Sciatic nerve (tissue), 2 donors: ENCODE results near the gene ZFHX2. TPM values are rescaled to one million over a fixed set of nuclear protein-coding genes. Genes with fewer than 3 reads are reported as not detected.
A peak's percentile ranks its signal among the peaks of the same experiment; 100 is the strongest.

Source experiments
- ATAC-seq: fragments of 200-7000 bp; cut with Tn5 transposase; one replicate; pipeline ENCODE4 v1.9.1; 2020; ENCODE audit warnings: mild to moderate bottlenecking, moderate library complexity
- DNase-seq: peaks from one replicate; pipeline ENCODE4 v3.0.0-alpha.2; 2020; ENCODE audit warnings: low spot score
- intact Hi-C: fragments of 100-400 bp; cut with DNase I; formaldehyde crosslinking; loops from one replicate; pipeline ENCODE4 v1.14.2; 2022
- total RNA-seq: library from RNA; stranded (reverse); fragmentation: NEBNext Ultra II Directional; extraction: Animal tissue kit (Norgen Biotek cat#: 25700); gene quantifications from one replicate; pipeline ENCODE4 v1.2.1, GENCODE V29; 2021
- donor health status: DM: no; HTN: no; CAD: no.
- donor health status: DM: no; HTN: no; CAD: no.

ZFHX2 gene
- total RNA-seq, 1 donor from 2014 or later: 7.4 TPM

DNA sequence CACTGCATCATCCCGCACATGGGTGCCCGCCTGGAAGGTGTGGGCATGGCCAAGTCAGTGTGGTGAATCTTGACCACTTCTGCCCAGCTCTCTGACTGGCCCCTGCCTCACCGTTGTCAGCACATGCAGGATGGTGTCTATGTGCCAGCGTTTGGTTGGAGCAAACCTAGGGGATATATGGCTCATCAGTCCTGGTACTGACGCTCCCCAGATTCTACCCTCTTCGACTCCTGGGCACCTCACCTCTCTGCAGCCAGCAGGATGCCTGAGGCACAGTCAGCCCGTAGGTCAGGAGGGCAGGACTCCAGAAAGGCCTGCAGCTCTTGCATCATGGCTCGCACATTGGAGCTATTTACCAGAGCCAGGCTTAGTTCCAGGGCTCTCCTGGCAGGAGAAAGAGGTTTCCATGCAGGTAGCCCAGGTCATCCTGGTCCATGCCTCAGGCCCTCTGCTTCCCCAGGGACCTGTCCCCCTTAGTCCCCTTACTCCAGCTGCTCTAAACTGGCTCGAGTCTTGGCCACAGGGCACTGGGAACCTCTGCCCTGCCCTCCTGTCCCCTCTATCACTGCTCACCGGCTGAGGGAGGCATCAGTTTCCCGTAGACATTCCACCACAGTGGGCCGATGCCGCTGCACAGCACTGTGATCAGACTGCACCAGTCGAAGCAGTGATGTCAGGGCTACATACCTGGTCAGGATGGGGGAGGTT is 12.1 kb upstream of the ZFHX2 start:
- no peak for ATAC-seq
- intact Hi-C loops: loop anchor here (5.0 to 10.0 kb wide), 2 partner anchors 81 to 239 kb away; partner anchors contain the start of gene PABPN1
- DNase-seq: no peak

DNA sequence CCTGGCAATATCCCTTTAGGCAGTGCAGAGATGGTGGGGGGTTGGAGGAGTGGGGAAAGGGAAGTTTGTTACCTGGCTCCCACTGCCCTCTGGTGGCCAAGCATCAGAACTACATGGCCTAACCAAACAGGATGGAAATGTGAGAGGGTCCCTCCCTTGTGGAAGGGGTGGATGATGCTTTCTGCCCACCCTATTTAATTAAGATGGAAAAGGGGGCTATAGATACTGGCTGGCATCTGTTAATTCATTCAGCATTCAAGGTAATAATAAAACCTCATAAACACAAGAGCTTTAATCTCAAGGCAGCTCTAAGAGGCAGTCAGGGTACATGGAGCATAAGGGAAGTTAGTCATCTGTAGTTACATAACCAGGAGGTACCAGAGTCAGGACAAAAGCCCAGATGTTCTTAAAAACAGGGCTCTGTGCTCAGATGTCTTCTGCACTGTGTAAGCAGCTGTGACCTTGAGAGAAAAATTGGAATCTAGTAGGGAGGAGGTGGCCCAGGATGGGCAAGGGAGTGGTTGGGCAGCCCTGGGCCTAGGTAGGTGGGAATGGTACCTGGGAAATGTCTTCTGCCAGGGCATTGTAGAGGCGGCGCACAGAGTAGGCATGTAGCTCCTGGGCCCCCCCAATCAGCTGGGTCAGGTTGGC is 11.4 kb upstream of the ZFHX2 start:
- DNase-seq (no peak), ATAC-seq (no peak)
- intact Hi-C loops: loop anchor here (5.0 to 10.0 kb wide), 2 partner anchors 81 to 238 kb away; partner anchors contain the start of gene PABPN1

DNA sequence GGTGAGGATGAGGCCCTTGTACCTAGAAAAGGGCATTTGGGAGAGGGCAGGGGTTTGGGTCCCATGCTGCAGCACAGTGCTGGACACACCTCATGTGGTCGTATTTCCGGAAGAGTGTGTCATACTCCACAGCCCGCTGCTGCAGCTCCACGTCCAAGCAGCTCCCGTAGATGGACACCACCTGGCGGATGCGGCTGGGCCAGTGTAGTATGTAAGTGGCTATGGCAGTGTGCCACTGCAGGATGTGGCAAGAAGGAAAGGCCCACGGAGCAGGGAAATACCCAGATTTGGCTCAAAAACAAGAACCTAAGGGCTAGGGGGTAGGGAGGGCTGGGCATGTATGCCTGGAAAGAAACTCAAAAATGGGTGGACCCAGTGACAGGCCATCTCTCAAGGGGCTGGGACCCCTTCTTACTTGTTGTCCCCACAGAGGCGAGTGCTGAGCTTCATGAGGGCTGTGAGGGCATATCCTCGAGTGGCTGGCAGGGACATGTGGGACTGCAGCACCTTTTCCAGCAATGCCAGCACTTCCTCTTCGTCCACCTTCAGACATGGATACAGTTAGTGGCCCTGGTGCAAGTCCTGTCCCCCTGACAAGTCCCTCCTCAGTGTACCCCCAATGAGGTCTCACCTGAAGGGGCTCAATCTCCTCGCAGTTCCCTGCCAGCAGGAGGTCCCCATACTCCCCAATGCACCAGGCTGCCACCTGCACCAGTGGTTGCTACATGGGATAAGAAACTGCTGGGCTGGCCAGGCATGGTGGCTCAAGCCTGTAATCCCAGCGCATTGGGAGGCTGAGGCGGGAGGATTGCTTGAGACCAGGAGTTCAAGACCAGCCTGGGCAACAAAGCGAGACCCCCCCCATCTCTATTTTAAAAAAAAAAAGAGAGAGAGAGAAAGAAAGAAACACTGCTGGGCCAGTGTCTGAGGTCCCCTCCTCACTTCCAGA is 10.6 kb upstream of the ZFHX2 start:
- ATAC-seq (no peak), DNase-seq (no peak)
- intact Hi-C loops: loop anchor here (5.0 to 10.0 kb wide), 2 partner anchors 80 to 237 kb away; partner anchors contain the start of gene PABPN1

DNA sequence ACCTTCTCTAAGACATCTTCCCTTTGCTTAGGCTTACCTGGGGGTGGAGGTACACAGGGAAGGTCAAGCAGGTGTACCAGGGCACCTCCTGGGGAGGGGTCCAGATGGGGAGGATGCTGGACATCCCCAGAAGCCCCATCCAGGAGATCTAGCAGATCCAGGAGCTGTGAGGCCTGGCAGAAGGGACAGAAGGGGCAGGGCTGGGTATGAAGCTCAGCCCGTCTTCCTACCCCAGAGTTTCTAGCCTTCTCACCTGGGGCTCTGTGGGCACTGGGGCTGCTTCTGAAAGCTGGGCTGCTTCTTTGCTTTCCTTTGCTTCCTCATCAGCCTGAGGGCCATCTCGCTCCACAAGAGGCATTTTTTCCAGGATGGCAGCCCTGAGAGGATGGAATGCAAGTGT is 9.7 kb upstream of the ZFHX2 start:
- DNase-seq (no peak), ATAC-seq (no peak)
- intact Hi-C loops: loop anchor here (5.0 to 10.0 kb wide), 2 partner anchors 79 to 236 kb away; partner anchors contain the start of gene PABPN1

DNA sequence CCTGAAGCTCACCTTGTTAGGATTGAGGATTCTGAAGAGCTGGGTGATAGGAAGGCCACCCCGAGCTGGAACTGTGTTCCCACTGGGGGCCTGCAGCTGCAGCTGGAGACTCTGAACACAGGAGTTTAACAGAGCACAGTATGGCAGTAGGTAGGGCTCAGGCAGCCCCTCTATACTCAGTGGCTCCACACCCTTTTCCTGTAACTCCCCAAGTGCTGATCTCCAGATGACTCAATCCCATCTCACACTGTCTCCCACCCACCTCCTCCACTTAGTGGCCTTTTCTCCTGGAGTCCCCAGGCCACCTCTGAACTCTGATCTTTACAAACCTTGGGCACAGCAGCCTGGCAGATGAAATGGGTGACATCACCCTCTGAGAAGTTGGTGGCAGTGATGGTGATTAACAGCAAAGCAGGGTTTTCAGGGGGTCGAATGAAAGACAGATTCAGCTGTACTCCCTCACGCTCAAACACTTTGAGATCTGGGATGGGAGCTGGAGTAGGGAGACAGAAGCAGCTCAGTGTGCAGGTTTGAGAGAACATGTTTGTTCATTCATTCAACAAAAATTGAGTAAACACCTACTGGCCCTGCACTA is 8.5 kb upstream of the ZFHX2 start:
- DNase-seq (no peak), ATAC-seq (no peak)
- intact Hi-C loops: loop anchor here (5.0 to 10.0 kb wide), 2 partner anchors 78 to 235 kb away; partner anchors contain the start of gene PABPN1

DNA sequence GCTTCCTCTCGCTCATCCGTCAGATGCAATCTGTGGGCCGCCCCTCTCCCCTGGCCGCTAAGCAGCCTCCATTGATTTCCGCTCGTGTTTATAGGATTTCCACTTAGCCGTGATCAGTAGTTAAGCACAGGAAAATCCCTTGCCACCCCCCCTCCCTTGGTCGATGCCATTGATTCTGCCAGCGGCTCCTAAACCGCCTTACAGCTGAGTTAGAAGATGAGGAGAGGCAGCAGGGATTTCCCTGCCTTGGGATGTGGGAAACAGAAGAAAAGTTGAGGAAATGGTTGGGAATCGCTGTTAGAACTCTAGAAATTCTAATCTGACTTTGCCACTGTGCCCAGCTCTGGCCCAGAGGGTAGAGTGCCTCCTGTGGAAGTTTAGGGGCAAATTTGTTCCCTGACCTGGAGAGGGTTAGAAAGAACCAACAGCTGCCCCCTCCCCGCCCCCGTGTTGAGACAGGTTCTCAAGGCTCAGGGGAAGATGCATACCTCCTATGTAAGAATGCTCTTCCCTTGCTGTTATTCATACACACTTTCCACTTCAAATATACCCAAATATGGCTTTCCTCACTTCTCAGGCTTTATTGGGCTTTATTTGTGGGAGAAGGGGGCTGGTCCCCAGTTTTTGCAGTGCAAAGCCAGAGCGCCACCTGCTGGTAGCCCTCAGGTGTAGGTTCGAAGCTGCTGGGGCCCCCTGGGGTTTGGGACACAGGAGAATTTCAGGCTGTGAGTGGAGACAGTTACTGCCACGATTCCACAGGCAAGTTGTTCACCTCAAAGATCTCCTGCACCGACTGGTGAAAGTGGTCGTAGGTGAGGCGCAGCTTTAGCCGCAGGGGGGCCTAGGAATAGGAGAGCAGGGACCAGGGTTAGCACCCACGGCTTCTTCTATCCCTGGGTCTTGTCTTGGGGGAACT is 7.7 kb upstream of the ZFHX2 start:
- intact Hi-C loops: no loop called here
- ATAC-seq (no peak), DNase-seq (no peak)

DNA sequence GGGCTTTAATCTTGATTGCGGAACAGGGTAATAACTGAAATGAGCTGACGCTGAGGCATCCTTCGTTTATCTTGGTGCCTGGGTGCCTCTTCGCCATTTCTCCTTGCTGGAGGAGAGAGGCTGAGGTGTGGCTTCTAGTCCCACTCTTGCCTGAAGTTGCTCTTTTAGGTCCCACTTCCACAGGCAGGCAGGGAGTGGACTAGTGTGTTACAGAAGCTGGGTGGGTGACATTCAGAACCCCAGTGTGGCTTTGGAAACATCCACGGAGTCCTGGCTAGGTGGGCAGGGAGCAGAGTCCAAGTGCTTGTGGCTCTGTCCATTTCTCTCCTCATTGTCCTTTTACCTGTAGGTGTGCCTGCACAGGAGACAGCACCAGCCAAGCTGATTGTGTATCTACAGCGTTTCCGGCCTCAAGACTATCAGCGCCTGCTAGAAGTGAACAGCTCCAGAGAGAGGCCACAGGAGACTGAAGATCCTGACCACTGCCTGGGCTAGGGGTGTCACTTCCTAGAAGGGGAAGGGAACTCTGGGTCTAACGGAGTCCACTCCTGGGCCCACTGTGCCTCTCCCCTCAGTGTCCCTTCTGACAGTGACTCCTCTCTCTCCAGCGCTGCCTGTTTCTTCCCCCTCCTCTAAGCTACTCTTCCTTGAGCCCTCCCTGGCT is 6.9 kb upstream of the ZFHX2 start:
- DNase-seq (no peak), ATAC-seq (no peak)
- intact Hi-C loops: no loop called here

DNA sequence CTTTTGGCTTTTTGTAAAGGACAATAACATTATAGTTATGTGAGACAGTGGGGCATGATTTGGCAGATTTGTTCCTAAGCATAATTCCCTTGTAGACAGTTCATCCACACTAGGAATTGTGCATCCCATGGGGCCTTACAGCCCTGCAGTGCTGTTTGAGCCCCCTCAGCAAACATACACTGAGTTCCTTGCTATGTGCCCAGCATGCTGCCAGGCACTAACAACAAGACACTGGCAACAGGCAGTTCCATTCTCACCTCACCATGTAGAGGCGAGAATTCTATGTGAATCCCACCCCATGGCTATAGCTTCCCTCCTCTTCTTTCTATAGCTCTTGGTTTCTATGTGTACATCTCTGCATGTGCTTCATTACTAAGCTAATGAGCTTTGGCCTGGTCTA is 6.4 kb upstream of the ZFHX2 start:
- intact Hi-C loops: no loop called here
- DNase-seq: no peak
- no peak for ATAC-seq

DNA sequence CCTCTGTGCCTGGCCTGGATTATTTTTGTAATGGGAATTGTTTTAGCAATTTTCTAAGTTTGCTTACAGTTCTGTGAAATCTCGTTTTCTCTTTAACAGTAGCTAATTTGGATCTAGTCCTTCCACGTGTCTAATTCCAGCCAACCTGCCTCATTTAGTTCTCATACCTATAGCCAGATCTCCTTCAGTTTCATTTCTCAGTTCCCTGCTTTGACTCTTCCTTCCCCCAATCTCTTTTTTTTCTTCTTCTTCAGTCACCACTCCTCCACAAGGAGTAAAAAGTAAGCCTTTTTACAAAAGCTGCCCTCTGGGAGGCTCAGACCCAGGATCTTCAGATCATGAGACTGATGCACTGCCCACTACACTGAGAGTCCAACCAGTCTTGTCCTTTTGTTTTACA is 6.0 kb upstream of the ZFHX2 start:
- DNase-seq (no peak), ATAC-seq (no peak)
- intact Hi-C loops: no loop called here

DNA sequence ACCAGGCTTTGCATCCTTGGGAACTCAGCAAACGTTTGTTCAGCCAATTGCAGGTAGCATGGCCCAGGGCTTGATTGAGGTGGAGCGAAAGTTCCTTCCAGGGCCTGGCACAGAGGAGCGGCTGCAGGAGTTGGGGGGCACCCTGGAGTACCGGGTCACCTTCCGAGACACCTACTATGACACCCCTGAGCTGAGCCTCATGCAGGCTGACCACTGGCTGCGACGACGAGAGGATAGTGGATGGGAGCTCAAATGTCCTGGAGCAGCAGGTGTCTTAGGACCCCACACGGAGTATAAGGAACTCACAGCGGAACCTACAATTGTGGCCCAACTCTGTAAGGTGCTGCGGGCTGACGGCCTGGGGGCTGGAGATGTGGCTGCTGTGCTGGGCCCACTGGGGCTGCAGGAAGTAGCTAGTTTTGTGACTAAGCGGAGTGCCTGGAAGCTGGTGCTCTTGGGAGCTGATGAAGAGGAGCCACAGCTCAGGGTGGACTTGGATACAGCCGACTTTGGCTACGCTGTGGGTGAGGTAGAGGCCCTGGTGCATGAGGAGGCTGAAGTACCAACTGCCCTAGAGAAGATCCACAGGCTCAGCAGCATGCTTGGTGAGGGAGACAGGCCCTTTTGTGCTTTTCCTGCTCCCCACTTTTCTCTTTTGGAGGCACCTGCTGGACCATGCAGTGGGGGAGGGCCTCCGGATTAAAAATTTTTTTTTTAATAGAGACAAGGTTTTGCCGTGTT is 5.3 kb upstream of the ZFHX2 start:
- intact Hi-C loops: no loop called here
- DNase-seq (no peak), ATAC-seq (peak; percentile 5)

DNA sequence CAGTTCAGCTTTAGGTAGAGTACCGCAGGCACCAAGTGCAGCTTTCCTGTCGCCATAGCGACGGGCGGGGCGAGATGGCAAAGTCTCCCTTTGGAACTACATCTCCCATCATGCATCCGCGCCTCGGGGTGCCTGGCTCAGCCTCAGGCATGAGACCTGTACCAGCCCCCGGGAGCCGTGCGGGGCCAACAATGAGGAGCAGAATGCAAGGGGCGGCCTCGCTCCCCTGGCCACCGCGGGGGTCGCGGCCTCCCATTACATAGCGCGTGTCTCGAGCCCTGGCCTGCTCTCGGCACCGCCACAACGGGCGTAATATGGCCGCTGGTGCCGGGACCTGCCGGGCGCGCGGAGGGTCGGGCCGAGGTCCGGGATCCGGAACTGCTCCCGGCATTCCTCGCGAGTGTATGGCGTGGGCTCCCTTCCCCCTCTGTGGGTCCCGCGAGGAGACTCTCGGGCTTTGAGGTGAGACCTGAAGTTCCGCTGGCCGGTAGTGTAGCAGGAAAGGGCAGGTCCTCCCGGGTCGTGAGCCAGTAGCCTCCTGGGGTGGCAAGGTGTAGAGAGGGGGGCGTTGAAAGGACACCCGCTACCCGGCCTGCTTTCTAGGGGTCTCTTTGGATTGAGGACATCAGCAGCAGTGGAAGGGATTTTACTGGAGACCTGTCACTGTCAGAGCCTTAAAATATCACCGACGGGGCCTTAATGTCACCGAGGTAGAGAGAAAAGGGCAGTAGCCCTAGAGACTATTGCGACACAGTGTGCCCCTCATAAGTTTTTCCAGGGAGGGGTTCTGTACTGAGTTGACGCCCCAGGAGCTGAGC is 4.5 kb upstream of the ZFHX2 start, which contains the start of gene THTPA:
Gene THTPA, plus strand, starts transcription at position 390 of the 818 bp plus-strand sequence. CDS start 487 bp downstream, outside the sequence.
- intact Hi-C loops: no loop called here
- DNase-seq (peak; percentile 95), ATAC-seq (peak; percentile 95)

DNA sequence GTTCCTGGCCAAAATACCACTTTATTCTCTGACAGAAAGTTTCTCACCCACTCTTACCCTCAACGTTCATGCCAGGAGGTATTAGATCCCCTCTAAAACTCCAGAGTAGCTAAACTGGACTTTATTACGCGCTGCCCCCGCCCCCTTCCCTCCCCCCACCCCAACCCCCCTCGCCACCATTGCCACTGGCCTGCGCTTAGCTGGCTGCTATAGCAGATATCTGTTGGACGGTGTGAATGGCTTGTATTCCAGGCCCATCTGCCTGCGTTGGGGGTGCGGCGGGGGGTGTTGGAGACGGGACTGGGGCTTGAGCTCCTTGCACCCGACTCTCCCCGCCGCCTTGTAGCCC is 3.9 kb upstream of the ZFHX2 start:
- ATAC-seq: no peak
- DNase-seq: no peak
- intact Hi-C loops: no loop called here

DNA sequence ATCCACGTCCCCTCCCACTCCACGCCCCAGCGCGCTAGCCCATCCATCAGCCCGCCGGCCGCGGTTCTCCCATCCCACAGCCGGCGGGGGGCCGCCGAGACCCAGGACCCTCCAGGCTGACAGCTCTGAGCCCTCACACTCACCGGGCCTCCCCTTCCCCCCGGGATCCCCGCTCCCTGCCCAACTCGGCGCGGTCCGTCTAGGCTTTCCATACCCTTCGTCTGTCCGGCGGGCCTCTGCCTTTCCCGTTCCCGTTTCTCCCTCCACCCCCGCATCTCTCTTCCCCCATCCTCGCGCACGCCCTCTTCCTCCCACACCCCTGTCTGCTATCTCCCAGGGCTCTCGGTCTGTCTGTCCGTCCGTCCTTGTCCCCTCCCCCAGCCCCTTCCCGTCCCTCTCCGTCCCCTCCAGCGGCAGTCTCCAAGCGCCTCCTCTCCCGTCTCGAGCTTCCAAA is 726 bp downstream of the ZFHX2 start:
- ATAC-seq (peak; percentile 14), DNase-seq (no peak)
- intact Hi-C loops: no loop called here

DNA sequence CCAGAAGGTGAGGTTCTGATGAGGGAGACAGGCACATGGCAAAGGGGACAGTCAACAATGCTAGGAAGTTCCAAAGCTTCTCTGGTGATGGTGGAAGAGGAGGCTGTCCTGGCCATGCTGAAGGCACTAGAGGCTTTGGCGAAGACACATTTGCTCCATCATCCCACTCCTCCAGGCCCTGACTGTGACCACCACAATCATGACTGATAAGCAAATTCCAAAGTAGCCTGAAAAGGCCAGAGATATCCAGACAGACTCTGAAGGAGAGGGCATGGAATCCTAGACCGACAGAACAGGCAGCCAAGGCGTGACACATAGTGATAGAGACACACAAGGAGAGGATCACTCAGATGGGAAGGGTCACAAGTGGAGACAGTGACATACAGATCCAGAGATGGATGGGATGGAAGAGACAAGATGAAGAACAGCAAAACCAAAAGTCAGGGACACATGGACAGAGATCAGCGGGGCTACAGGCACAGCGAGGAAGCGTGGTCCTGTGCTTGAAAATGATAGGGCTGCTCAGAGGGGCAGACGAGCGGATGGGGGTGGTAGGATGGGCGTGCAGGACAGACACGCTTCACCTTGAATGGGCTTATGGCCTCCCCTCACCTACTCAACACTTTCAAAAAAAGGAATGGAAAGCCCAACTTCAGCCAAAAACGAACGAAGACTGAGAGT is 1.3 kb downstream of the ZFHX2 start:
- DNase-seq (no peak), ATAC-seq (no peak)
- intact Hi-C loops: no loop called here
